Measurements from ENCODE around the gene SLC17A5. TPM values are rescaled to one million over a fixed set of nuclear protein-coding genes. Genes with fewer than 3 reads are reported as not detected.
"Not testable (repeated sequence)": the region's sequence is repeated elsewhere in the genome, so short reads cannot be mapped to it uniquely, and the experiment has no call there.

Gene SLC17A5
- total RNA-seq, 1 donor from 2014 or later: 6.3 TPM

- intact Hi-C loops (cut with micrococcal nuclease): no loop called here
These were observed 12.6 kb upstream of the SLC17A5 start for GRCh38 chr6:73666393-73666792.

GRCh38 chr6:73665686-73666319 lies 12.0 kb upstream of the SLC17A5 start:
- intact Hi-C loops (cut with micrococcal nuclease): no loop called here

- intact Hi-C loops (cut with micrococcal nuclease): no loop called here
These were observed 10.9 kb upstream of the SLC17A5 start for GRCh38 chr6:73664701-73665100.

- intact Hi-C loops (cut with micrococcal nuclease): no loop called here
These were observed 3.4 kb upstream of the SLC17A5 start for GRCh38 chr6:73657201-73657600.

- intact Hi-C loops (cut with micrococcal nuclease): no loop called here
These were observed 2.8 kb upstream of the SLC17A5 start for GRCh38 chr6:73656531-73657145.

GRCh38 chr6:73655341-73655917 lies 1.6 kb upstream of the SLC17A5 start:
- intact Hi-C loops (cut with micrococcal nuclease): loop anchor here (2.0 kb wide), 1 partner anchor 19 kb away; no protein-coding TSS in a partner anchor

GRCh38 chr6:73652637-73653570 lies 888 bp downstream of the SLC17A5 start:
- intact Hi-C loops (cut with micrococcal nuclease): loop anchor here (1.0 to 5.0 kb wide), 7 partner anchors 8 to 1949 kb away; partner anchors contain the start of genes KCNQ5, MTO1 and SENP6

GRCh38 chr6:73649783-73650182 lies 4.0 kb downstream of the SLC17A5 start:
- intact Hi-C loops (cut with micrococcal nuclease): loop anchor here (5.0 kb wide), 1 partner anchor 1953 kb away; the partner anchor contains the start of gene SENP6

GRCh38 chr6:73648166-73648565 lies 5.6 kb downstream of the SLC17A5 start:
- intact Hi-C loops (cut with micrococcal nuclease): no loop called here

- intact Hi-C loops (cut with micrococcal nuclease): loop anchor here (1.0 kb wide), 1 partner anchor 8 kb away; the partner anchor contains the start of gene SLC17A5
These were observed 8.7 kb downstream of the SLC17A5 start for GRCh38 chr6:73644941-73645591.

- intact Hi-C loops (cut with micrococcal nuclease): no loop called here
These were observed 9.8 kb downstream of the SLC17A5 start for GRCh38 chr6:73644030-73644429.

GRCh38 chr6:73642530-73642929 lies 11.3 kb downstream of the SLC17A5 start:
- intact Hi-C loops (cut with micrococcal nuclease): no loop called here

- intact Hi-C loops (cut with micrococcal nuclease): no loop called here
These were observed 13.5 kb downstream of the SLC17A5 start for GRCh38 chr6:73640179-73640750.

GRCh38 chr6:73639040-73639439 lies 14.8 kb downstream of the SLC17A5 start:
- intact Hi-C loops (cut with micrococcal nuclease): no loop called here

- intact Hi-C loops (cut with micrococcal nuclease): no loop called here
These were observed 16.4 kb downstream of the SLC17A5 start for GRCh38 chr6:73637404-73637803.

GRCh38 chr6:73636048-73636447 lies 17.7 kb downstream of the SLC17A5 start:
- intact Hi-C loops (cut with micrococcal nuclease): no loop called here

- intact Hi-C loops (cut with micrococcal nuclease): no loop called here
These were observed 21.4 kb downstream of the SLC17A5 start for GRCh38 chr6:73632346-73632745.

GRCh38 chr6:73631849-73632248 lies 21.9 kb downstream of the SLC17A5 start:
- intact Hi-C loops (cut with micrococcal nuclease): no loop called here

- intact Hi-C loops (cut with micrococcal nuclease): no loop called here
These were observed 23.4 kb downstream of the SLC17A5 start for GRCh38 chr6:73630401-73630800.

- intact Hi-C loops (cut with micrococcal nuclease): no loop called here
These were observed 28.9 kb downstream of the SLC17A5 start for GRCh38 chr6:73624896-73625295.

- intact Hi-C loops (cut with micrococcal nuclease): not testable (repeated sequence)
These were observed 30.3 kb downstream of the SLC17A5 start for GRCh38 chr6:73623480-73623879.
